Measurements from ENCODE around the gene ADARB2.

ADARB2 gene

GRCh38 chr10:1648648-1649047 lies 88.7 kb downstream of the ADARB2 start:
- CTCF ChIA-PET: interaction anchor here (1.2 to 1.6 kb wide), 7 partner anchors 10 to 280 kb away, joined by 3 to 5 read pairs (median 3); no protein-coding TSS in a partner anchor
- TF ChIP-seq CTCF (IDR thresholded peaks at IDR 0.05; ENCODE audit: control extremely low read depth, extremely low read depth, low read depth, missing control alignments): no peak
- POLR2A ChIA-PET: interaction anchor here (0.7 kb wide), 1 partner anchor 49 kb away, joined by 4 read pairs; no protein-coding TSS in a partner anchor
- no peak for DNase-seq (ENCODE audit: extremely low spot score)

- POLR2A ChIA-PET: no interaction called here
- CTCF ChIA-PET: no interaction called here
- TF ChIP-seq CTCF (IDR thresholded peaks at IDR 0.05; ENCODE audit: control extremely low read depth, extremely low read depth, low read depth, missing control alignments): no peak
- DNase-seq (ENCODE audit: extremely low spot score): no peak
Measured at GRCh38 chr10:1646332-1646731, 91.0 kb downstream of the ADARB2 start.

- ChIA-PET POLR2A (no interaction called here), CTCF (no interaction called here)
- DNase-seq (ENCODE audit: extremely low spot score): no peak
- no peak for TF ChIP-seq CTCF (IDR thresholded peaks at IDR 0.05; ENCODE audit: control extremely low read depth, extremely low read depth, low read depth, missing control alignments)
Measured at GRCh38 chr10:1645896-1646295, 91.4 kb downstream of the ADARB2 start.

GRCh38 chr10:1644191-1644711 lies 93.1 kb downstream of the ADARB2 start:
- CTCF ChIA-PET: interaction anchor here (0.8 to 1.9 kb wide), 2 partner anchors 10 to 13 kb away, joined by 3 to 8 read pairs; no protein-coding TSS in a partner anchor
- POLR2A ChIA-PET: interaction anchor here (0.8 kb wide), 1 partner anchor 32 kb away, joined by 3 read pairs; no protein-coding TSS in a partner anchor
- no peak for DNase-seq (ENCODE audit: extremely low spot score)
- TF ChIP-seq CTCF (IDR thresholded peaks at IDR 0.05; ENCODE audit: control extremely low read depth, extremely low read depth, low read depth, missing control alignments): no peak

- ChIA-PET POLR2A (interaction anchor here (0.8 kb wide), 1 partner anchor 32 kb away, joined by 3 read pairs; no protein-coding TSS in a partner anchor), CTCF (interaction anchor here (0.8 to 1.9 kb wide), 2 partner anchors 11 to 14 kb away, joined by 3 to 8 read pairs; no protein-coding TSS in a partner anchor)
- no peak for DNase-seq (ENCODE audit: extremely low spot score)
- TF ChIP-seq CTCF (IDR thresholded peaks at IDR 0.05; ENCODE audit: control extremely low read depth, extremely low read depth, low read depth, missing control alignments): no peak
Measured at GRCh38 chr10:1643908-1644179, 93.5 kb downstream of the ADARB2 start.

GRCh38 chr10:1643161-1643907 lies 94.0 kb downstream of the ADARB2 start:
- ChIA-PET CTCF (interaction anchor here (0.8 to 1.9 kb wide), 2 partner anchors 11 to 14 kb away, joined by 3 to 8 read pairs; no protein-coding TSS in a partner anchor), POLR2A (interaction anchor here (0.8 kb wide), 1 partner anchor 33 kb away, joined by 3 read pairs; no protein-coding TSS in a partner anchor)
- no peak for TF ChIP-seq CTCF (IDR thresholded peaks at IDR 0.05; ENCODE audit: control extremely low read depth, extremely low read depth, low read depth, missing control alignments)
- DNase-seq (ENCODE audit: extremely low spot score): peak; percentile 60

Measured in GM10248 (cell line).